C4-2B (cell line): ENCODE data around the gene POLR2H.

ENCODE experiments used
- H3K27ac ChIP-seq: fragments of 450-650 bp; 2 replicates; pipeline ENCODE4 v1.5.1; 2017
- CTCF ChIP-seq: fragments of 450-650 bp; conservative IDR thresholded peaks from 2 replicates; pipeline ENCODE4 v1.5.1; 2017; ENCODE audit warnings: mild to moderate bottlenecking
- ZFX ChIP-seq: fragments of 450-650 bp; IDR thresholded peaks from 2 replicates; pipeline ENCODE4 v1.6.1; 2017

The POLR2H gene

DNA sequence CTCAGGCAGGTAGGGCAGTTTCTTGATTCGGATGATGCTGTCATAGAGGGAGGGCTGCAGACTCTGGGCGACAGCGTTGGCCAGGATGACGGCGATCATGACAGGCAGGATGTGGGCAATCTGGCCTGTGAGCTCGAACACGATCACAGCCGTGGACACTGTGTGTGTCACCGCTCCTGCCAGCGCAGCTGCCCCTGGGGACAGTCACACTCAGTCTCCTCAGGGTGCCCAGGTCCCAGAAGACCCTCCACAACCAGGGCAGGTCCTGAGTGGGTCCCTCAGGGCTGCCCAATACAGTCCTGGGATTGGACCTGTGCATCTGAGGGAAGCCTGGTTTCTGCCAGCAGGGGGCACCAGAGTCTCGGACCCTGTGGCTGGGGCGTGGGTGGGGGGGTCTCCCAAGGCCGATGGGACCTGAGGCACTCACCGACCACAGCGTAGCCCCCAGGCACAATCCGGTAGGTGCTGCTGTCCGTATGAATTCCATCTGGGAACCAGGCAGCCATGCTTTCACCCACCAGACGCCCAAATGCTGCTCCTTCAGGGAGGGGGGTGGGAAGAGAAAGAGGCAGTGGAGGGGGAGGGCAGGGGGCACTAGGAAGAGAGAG lies 7.3 kb upstream of the POLR2H start:
- H3K27ac ChIP-seq = no peak overlapping the region
- TF ChIP-seq CTCF (peak; percentile 95), ZFX (no peak)

DNA sequence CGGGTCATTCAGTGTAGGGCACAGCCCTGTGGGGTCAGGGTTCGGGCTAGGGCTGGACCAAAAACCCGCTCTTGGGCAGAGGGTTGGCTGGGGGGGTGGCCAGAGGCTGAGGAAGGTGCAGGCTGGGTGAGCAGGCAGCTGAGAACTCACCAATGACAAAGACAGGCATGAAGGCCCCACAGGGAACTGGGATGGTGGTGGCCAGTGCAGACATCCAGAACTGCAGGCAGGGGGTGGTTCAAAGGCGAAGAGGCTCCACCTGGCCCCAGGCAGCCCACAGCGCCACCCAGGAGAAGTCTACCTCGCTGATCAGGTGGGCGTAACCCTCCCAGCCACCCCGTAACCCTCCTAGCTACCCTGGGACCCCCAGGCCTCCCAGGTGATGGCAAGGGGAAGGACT lies 6.8 kb upstream of the POLR2H start:
- H3K27ac ChIP-seq = no peak overlapping the region
- TF ChIP-seq CTCF = no peak
- TF ChIP-seq ZFX = no peak

DNA sequence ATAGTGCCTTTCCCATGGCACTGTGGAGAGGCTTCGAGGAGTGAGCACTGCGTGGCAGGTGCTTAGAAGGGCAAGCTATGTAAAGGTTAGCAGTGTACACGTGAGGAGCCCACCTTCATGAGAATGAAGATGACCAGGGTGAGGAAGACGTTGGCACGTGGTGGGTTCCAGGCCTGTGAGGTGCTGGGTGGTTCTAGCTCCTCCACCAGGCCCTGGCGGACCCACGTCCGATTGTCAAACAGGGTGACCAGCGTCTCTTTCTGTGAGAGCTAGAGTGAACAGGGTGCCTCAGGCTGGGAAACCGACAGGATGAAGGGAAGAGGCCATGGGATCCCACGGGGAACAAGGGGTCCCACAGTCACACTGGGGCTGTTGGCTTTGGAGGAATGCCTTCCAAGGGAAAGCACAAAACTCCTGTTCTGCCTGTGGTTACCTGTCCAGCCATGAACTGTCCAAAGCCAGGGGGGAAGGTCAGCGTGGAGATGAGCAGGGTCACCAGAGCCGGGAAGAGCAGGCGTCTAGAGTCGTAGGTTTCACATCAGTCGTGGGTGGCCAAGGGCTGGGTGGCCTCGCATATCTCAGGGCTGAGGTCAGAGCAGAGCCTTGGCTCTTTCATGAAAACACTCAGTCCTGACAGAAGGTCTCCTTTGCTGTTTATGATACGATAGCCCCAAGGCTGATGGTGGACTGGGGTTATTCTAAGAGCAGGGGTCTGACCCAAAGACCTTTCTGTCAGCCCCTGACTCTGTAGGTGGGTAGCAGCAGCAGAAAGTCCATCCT lies 6.1 kb upstream of the POLR2H start:
- H3K27ac ChIP-seq = no peak overlapping the region
- TF ChIP-seq ZFX = no peak
- TF ChIP-seq CTCF = no peak

DNA sequence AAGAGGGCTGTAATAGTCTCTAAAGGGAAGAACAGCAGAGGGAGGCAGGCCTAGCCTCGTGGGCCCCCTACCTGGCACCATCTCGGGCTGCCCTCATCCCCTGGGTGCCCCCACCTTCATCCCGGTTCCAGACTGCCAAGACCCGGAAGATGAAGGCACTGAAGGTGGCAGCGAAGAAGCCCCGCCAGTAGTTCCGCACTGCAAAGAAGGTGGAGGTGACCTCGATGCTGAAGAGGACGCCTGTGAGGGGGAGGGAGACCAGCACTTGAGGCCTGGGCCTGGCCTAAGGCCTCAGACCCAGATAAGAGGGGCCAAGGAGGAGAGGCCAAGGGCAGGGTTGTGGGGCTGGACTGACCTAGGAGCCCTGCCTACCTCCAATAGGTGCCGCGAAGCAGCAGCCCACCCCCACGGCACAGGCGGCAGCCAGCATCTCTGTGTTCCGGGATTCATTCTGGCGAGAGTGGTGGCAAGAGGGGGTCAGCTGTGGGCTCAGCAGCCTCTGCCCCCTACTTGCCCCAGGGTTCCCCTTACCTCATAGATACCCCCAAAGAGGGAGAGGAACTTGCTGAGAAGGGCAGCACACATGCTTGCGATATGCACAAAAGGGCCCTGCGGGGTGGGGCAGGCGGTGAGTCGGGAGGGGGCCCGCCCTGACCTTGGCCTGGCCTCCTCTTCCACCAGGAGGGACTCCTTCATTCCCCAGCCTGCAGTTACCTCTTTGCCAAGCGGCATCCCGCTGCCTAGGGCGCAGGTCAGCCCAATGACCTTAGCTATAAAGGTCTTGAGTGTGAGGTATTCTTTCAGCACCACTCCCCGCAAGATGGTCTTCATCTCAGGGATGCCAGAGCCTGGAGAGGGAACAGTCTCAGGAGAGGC lies 4.0 kb upstream of the POLR2H start:
- no peak overlapping the region for H3K27ac ChIP-seq
- TF ChIP-seq ZFX (no peak), CTCF (no peak)

GRCh38 chr3:184358124-184358767 lies 3.3 kb upstream of the POLR2H start:
- TF ChIP-seq ZFX (no peak), CTCF (no peak)
- no peak overlapping the region for H3K27ac ChIP-seq

DNA sequence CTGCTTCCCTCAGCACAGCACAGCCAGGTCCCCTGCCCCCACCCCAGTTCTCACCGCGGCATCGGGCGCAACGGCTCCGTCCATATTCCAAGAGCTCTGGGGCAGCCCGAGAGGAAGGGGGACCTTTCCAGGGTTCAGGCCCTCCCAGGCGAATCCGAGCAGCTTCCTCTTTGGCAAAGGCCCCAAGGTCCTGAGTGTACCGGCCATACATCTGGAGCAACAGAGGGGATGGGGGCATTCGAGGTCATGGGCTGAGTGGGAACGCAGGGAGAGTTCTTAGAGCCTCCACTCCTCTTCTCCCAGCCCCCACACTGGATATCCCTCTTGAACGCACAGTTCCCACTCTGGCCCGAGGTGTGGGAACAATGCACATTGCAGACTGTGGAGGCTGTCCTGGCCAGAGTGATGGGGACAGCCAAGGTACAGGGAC lies 2.6 kb upstream of the POLR2H start:
- TF ChIP-seq CTCF (no peak), ZFX (no peak)
- H3K27ac ChIP-seq = no peak overlapping the region
